HCT116 (cell line): ENCODE data around the gene GABPB1. TPM values are rescaled to one million over a fixed set of nuclear protein-coding genes. Genes with fewer than 3 reads are reported as not detected.

ENCODE experiments used
- ATAC-seq: fragments of 200-7000 bp; cut with Tn5 transposase; 2 replicates; pipeline ENCODE4 v1.9.1; 2020; ENCODE audit warnings: mild to moderate bottlenecking, moderate library complexity
- BruUV-seq: library from RNA; stranded (reverse); fragments of 400-500 nt; replicated peaks from 2 replicates; lab custom pipeline; 2021; lab: Mats Ljungman, UMichigan
- CTCF ChIA-PET: fragments of 300-600 bp; sonication (Branson Sonifier 250); formaldehyde crosslinking; loops from one replicate; lab custom pipeline; 2021; ENCODE audit warnings: antibody characterized with exemption; lab: Charles Lee
- POLR2A ChIA-PET: fragments of 300-600, 350-600 bp; sonication (Branson Sonifier 250); formaldehyde crosslinking; loops from one replicate; lab custom pipeline; 2021; ENCODE audit warnings: antibody characterized with exemption; lab: Charles Lee
- RAD21 ChIA-PET, 2 experiments: fragments of 300-600 bp; sonication (Branson Sonifier 250); formaldehyde crosslinking; loops; one replicate each; lab custom pipeline; 2023; ENCODE audit warnings: low total read pairs in 2 of 2; ENCODE audit not compliant: uncharacterized antibody in 2 of 2, unreplicated experiment in 2 of 2, low non-redundant PET in 1 of 2; lab: Charles Lee
- DNase-seq: peaks from one replicate; pipeline ENCODE4 v3.0.0-alpha.2; 2010; ENCODE audit warnings: low read depth, low spot score
- H2AFZ ChIP-seq: fragments of 200-600 bp; shearing (Covaris generic), sonication (generic); 2 replicates; pipeline ENCODE4 v1.6.1; 2017; ENCODE audit warnings: low read depth, mixed run types, mixed read lengths, antibody characterized with exemption, low read length; ENCODE audit not compliant: poor library complexity, severe bottlenecking
- H3K27ac ChIP-seq: 2 replicates; pipeline ENCODE4 v1.5.1; 2012; ENCODE audit warnings: low read depth, low read length
- H3K27me3 ChIP-seq: fragments of 200-600 bp; sonication (generic); 2 replicates; pipeline ENCODE4 v1.6.1; 2016; ENCODE audit warnings: mixed run types, low read length, mixed read lengths; ENCODE audit not compliant: insufficient read depth
- H3K36me3 ChIP-seq, 2 experiments: fragments of 200-500 bp in 1 of 2; fragments of 200-600 bp in 1 of 2; sonication (Bioruptor generic) in 1 of 2; sonication (generic) in 1 of 2; 2 replicates each; pipeline versions ENCODE4 v1.5.1 to v1.6.1; 2014 to 2016; ENCODE audit warnings: low read length in 2 of 2, inconsistent platforms in 1 of 2, mixed read lengths in 1 of 2, mixed run types in 1 of 2; ENCODE audit not compliant: insufficient read depth in 2 of 2, control insufficient read depth in 1 of 2
- H3K4me1 ChIP-seq, 2 experiments: fragments of 200-600 bp in 1 of 2; sonication (generic) in 1 of 2; 2 replicates each; pipeline versions ENCODE4 v1.5.1 to v1.6.1; 2012 to 2017; ENCODE audit warnings: low read length in 2 of 2, inconsistent platforms in 1 of 2, mild to moderate bottlenecking in 1 of 2, mixed read lengths in 1 of 2, mixed run types in 1 of 2, moderate library complexity in 1 of 2; ENCODE audit not compliant: insufficient read depth in 2 of 2, control insufficient read depth in 1 of 2
- H3K4me2 ChIP-seq: fragments of 200-600 bp; sonication (generic); 2 replicates; pipeline ENCODE4 v1.6.1; 2017; ENCODE audit warnings: mixed run types, low read length, mixed read lengths
- H3K4me3 ChIP-seq, 2 experiments: fragments of 200-600 bp in 1 of 2; sonication (generic) in 1 of 2; replicated peaks in 1 of 2; 2 replicates each; pipeline ENCODE4 v1.5.1; 2011 to 2016; ENCODE audit warnings: low read length in 2 of 2, control low read depth in 1 of 2, low read depth in 1 of 2, mild to moderate bottlenecking in 1 of 2, mixed read lengths in 1 of 2, mixed run types in 1 of 2
- H3K79me2 ChIP-seq: fragments of 200-600 bp; sonication (generic); 2 replicates; pipeline ENCODE4 v1.6.1; 2017; ENCODE audit warnings: mild to moderate bottlenecking, mixed run types, low read length, moderate library complexity, mixed read lengths; ENCODE audit not compliant: insufficient read depth
- H3K9ac ChIP-seq: fragments of 200-600 bp; sonication (generic); 2 replicates; pipeline ENCODE4 v1.6.1; 2016; ENCODE audit warnings: low read length, mixed read lengths
- H3K9me2 ChIP-seq: fragments of 200-600 bp; sonication (generic), shearing (Covaris generic); 2 replicates; pipeline ENCODE4 v1.6.1; 2017; ENCODE audit warnings: mixed run types, mild to moderate bottlenecking, moderate library complexity; ENCODE audit not compliant: insufficient read depth
- H3K9me3 ChIP-seq, 2 experiments: fragments of 200-500 bp in 1 of 2; fragments of 200-600 bp in 1 of 2; sonication (Bioruptor generic) in 1 of 2; sonication (generic) in 1 of 2; 2 replicates each; pipeline ENCODE4 v1.6.1; 2014 to 2017; ENCODE audit warnings: low read length in 2 of 2, mixed read lengths in 2 of 2, inconsistent platforms in 1 of 2, low read depth in 1 of 2, mild to moderate bottlenecking in 1 of 2, mixed run types in 1 of 2, moderate library complexity in 1 of 2; ENCODE audit not compliant: control insufficient read depth in 1 of 2, insufficient read depth in 1 of 2
- H4K20me1 ChIP-seq: fragments of 200-600 bp; sonication (generic), shearing (Covaris generic); 2 replicates; pipeline ENCODE4 v1.6.1; 2017; ENCODE audit warnings: mixed run types, mild to moderate bottlenecking, moderate library complexity; ENCODE audit not compliant: insufficient read depth
- CEBPB ChIP-seq: IDR thresholded peaks from 2 replicates; pipeline ENCODE4 v1.6.1; 2012; ENCODE audit warnings: low read depth
- EZH2 ChIP-seq: fragments of 200-600 bp; sonication (generic); IDR thresholded peaks from 2 replicates; pipeline ENCODE4 v1.6.1; 2017; ENCODE audit warnings: antibody characterized with exemption, mixed run types
- POLR2A ChIP-seq: IDR thresholded peaks from 2 replicates; pipeline ENCODE4 v1.7.0; 2011; ENCODE audit warnings: borderline replicate concordance; ENCODE audit not compliant: insufficient read depth, insufficient read length; ENCODE audit errors: extremely low read depth
- TCF7L2 ChIP-seq: IDR thresholded peaks from 2 replicates; pipeline ENCODE4 v1.7.0; 2011; ENCODE audit warnings: borderline replicate concordance, inconsistent platforms; ENCODE audit not compliant: insufficient read depth, insufficient read length; ENCODE audit errors: extremely low read depth
- ZFX ChIP-seq: fragments of 450-650 bp; IDR thresholded peaks from 2 replicates; pipeline ENCODE4 v1.6.1; 2017
- intact Hi-C: fragments of 100-400 bp; cut with micrococcal nuclease; formaldehyde crosslinking; loops from 2 replicates; pipeline ENCODE4 v1.10.0; 2022
- total RNA-seq: library from RNA; stranded (reverse); gene quantifications from one replicate; pipeline ENCODE4 v1.2.1, GENCODE V29; 2021; ENCODE audit not compliant: unreplicated experiment
- TF ChIP-seq, protein P1 (sequence below): IDR thresholded peaks from 2 replicates; pipeline ENCODE4 v1.6.1; 2011; ENCODE audit warnings: mild to moderate bottlenecking, low read length, moderate library complexity; ENCODE audit not compliant: insufficient replicate concordance; ENCODE audit errors: extremely low read depth
- TF ChIP-seq, protein P2 (sequence below): IDR thresholded peaks from 2 replicates; pipeline ENCODE4 v1.6.1; 2012

GABPB1 gene
- total RNA-seq, 1 experiment from 2014 or later = 20.1 TPM

DNA sequence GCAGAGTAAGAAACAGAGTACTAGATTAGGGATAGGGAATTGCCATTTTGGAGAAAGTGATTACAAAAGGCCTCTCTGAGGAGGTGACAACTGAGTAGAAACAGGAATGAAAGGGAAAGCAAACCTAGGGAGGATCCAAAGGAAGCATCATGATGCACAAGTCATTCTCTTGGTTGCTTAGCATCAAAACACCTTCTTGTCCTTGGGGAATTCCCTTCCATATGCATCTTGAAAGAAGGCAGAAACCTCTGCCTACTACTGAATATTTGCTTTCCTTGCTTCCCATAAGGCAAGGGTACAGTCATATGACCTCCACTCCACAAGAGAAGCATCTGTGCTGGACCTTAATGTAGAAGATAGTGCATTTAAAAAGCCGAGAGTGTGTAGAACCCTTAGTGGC, 24.1 kb downstream of the GABPB1 start (continued):
- TF ChIP-seq EZH2 (no peak), ZFX (no peak), POLR2A (no peak), TCF7L2 (no peak)
- TF ChIP-seq, all 23 proteins: peak for 0

DNA sequence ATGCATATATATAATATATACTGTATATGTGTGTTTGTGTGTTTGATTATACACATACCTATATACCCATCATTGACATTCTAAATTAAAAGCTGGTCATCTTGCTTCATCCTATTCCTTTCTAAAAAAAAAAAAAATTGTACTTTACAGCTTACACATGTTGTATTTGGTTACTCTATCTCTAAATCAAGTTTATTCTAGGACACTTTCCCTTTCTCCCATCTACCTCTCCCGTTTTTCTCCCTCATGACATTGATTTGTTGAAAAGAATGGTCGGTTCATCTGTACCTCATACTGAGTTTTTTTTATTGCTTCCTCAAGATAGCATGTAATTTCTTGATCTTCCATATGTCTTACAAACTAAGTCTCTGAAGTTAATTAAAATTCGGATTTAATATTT, 26.9 kb downstream of the GABPB1 start:
- ChIA-PET POLR2A (no interaction called here), CTCF (interaction anchor here (1.3 kb wide), 1 partner anchor 12 kb away, joined by 7 read pairs; no protein-coding TSS in a partner anchor), RAD21 (no interaction called here)
- Histone ChIP-seq H4K20me1 (no peaks in the 10 kb centered on the region), H3K9me2 (0 out of 2 replicates have a peak, but pooled peaks cover 5% of the 10 kb centered on the region), H2AFZ (no peak overlapping the region), H3K27me3 (no peaks in the 10 kb centered on the region), H3K36me3 (no peaks in the 10 kb centered on the region), H3K4me1 (no peaks in the 10 kb centered on the region), H3K4me2 (no peak overlapping the region), H3K27ac (no peak overlapping the region), H3K9me3 (no peaks in the 10 kb centered on the region), H3K9ac (no peak overlapping the region), H3K79me2 (peaks cover 4% of the 10 kb centered on the region), H3K4me3 (no peak overlapping the region)
- TF ChIP-seq CEBPB (no peak), ZFX (no peak), EZH2 (no peak), TCF7L2 (no peak)
- TF ChIP-seq, protein P1, sequence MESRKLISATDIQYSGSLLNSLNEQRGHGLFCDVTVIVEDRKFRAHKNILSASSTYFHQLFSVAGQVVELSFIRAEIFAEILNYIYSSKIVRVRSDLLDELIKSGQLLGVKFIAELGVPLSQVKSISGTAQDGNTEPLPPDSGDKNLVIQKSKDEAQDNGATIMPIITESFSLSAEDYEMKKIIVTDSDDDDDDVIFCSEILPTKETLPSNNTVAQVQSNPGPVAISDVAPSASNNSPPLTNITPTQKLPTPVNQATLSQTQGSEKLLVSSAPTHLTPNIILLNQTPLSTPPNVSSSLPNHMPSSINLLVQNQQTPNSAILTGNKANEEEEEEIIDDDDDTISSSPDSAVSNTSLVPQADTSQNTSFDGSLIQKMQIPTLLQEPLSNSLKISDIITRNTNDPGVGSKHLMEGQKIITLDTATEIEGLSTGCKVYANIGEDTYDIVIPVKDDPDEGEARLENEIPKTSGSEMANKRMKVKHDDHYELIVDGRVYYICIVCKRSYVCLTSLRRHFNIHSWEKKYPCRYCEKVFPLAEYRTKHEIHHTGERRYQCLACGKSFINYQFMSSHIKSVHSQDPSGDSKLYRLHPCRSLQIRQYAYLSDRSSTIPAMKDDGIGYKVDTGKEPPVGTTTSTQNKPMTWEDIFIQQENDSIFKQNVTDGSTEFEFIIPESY = no peak
- TF ChIP-seq, protein P2, sequence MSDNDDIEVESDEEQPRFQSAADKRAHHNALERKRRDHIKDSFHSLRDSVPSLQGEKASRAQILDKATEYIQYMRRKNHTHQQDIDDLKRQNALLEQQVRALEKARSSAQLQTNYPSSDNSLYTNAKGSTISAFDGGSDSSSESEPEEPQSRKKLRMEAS = no peak
- intact Hi-C loops = no loop called here
- ATAC-seq = no peak
- no TSS peak for BruUV-seq
- no peak for DNase-seq
